ENCODE data around the gene C16orf90.
"Not testable (repeated sequence)": the region's sequence is repeated elsewhere in the genome, so short reads cannot be mapped to it uniquely, and the experiment has no call there.

Gene C16orf90

DNA sequence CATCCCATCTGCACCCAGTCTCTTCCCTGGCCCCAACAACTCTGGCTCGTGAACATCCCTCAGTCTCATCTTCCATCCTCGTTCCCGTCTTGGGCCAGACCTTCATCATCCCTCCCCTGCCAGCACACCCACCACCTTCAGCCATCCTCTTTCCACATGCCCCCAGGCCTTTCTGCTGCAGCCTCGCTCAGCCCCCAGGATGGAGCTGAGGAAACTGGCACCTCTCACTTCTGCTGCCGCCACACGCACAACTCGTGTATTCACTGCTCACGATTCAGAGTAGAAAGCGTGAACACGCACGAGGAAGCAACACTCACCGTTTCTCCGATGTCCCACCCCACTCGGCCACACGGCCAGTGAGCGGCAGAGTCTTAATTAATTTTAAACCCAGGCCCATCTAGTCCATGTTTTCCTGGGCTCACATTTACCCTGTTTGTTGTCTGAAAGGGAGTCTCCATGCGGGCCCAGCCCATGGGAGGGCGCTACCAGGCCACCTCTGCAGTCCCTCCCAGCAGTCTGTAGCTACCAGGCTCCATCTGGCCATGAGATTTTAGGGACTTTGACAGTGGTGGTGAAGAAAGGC lies 12.5 kb downstream of the C16orf90 start:
- DNase-seq (ENCODE audit: low spot score) = no peak

DNA sequence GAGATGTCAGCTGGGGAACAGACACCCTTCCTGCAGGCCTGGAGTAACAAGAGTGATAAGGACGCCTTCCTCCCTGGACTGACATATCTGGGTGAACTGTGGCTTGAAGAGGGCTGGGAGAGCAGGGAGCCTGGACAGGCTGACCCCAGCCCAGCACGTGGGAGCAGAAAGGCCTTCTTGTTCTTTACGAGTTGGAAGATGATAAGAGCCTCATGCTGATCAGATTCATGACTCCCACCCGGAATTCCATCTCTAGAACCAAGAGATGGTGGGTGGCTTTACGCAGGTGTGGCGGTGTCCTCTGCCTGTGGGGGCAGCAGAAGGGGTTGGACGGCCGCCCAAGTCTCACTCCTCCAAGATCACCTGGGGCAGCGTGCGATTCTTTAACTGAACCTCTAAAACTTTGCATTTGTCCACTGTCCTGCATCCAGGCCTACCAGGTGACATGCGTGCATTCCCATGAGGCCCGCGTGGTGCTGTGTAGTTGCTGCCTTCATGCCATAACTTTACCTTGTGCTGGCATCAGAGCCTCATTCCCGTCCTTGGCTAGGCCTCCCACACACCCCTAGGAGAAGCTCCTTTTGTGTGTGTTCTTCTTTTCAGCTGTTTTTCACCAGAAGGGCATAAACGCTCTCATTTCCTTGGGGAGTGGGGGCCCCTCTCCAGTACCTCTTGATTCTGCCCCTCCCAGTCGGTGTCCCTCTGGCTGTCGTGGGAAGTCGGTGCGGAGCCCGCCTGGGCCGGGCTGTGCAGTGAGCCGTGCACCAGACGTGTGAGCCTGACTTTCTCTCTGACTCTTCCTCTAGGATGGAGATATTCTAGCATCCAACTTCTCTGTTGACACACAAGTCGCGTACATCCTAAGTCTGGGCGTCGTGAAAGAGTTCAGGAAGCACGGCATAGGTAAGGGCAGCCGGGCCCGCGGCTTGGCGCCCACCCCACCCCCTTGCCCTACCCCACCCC lies 13.3 kb downstream of the C16orf90 start:
- DNase-seq (ENCODE audit: low spot score) = no peak

DNA sequence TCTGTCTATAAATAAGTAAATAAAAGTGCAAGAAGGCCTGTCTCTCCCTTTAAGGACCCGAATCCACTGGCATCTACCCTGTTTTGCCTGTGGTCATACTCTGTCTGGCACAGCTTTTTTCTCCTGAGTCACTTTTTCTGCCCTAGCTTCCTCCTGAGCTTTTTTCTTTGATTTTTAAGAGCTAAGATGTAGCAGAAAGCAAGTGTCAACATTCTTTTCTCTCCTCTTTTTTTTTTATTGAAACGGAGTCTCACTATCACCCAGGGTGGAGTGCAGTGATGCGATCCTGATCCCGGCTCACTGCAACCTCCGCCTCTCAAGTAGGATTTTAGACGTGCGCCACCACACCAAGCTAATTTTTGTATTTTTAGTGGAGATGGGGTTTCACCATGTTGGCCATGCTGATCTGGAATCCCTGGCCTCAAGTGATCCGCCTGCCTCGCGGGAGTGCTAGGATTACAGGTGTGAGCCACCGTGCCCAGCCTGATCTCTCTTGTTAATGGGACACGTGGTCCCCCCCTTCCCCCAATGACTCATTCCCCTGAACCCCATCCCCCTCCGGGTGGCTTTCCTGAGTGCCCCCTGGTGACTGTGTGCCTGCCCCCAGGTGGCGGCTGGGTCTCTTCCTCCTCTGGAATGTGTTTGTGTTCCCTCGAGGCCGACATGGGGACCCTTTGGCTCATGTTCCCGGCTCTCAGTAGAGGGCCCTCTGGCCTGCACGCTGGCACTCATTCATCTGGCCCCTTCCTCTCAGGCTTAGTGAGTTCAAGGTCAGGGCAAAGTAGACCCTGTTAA lies 14.2 kb downstream of the C16orf90 start:
- no peak for DNase-seq (ENCODE audit: low spot score)

DNA sequence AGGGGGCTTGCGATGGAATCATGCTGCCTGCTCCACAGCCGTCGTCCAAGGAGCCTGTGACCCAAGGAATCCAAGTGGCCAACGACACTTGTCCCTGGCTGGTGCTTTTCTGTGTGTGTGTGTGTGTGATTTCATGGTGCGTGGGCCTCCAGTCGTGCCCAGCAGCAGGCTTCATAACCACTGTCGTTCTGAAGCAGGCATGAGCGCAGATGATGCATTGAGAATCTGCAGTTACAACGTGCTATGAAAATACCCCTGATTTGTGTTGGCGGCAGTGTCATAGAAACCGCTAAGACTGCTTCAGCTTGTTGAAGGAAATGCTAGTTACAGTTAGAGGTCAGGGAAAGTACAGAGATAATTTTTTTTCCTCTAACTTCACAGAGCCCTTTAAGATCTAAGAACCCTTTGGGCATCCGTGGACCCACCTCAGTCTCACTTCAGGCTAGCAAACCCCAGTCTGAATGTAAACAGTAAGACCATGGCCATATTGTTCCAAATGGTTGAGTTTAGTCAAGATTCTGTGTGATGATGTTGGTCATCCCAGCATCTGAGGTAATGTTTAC lies 15.6 kb downstream of the C16orf90 start:
- DNase-seq (ENCODE audit: low spot score) = no peak

DNA sequence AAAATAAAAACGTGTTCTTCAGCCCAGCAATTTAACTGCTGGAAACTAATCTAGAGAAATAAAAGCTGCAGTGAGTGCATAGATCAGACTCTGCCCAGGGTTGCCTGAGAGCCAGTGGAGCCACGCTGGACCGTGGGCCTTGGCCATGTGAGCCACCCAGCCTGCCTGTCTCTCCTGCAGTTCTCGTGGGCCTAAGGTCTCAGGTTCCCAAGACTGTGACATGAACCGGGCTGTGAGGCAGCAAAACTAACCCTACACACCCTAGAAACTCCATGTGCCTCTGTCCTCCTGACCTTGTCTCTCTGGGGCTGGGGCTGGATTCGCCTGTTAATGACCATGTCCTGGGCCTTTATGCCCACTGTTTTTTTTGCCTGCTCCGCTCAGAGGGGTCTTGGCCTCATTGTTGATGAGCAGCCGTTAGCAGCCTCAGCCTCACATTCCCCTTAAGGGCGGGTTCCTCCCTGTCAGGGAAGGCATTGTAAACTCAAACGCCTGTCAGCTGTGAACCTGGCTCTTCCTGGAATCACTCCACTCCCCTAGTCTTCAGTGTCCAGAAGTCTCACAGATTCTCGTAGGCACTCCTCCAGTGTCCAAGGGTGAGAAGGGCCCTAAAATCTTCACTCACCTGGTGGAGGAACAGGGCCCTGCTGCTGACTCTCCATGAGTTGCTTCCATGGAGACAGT lies 16.9 kb downstream of the C16orf90 start:
- no peak for DNase-seq (ENCODE audit: low spot score)

DNA sequence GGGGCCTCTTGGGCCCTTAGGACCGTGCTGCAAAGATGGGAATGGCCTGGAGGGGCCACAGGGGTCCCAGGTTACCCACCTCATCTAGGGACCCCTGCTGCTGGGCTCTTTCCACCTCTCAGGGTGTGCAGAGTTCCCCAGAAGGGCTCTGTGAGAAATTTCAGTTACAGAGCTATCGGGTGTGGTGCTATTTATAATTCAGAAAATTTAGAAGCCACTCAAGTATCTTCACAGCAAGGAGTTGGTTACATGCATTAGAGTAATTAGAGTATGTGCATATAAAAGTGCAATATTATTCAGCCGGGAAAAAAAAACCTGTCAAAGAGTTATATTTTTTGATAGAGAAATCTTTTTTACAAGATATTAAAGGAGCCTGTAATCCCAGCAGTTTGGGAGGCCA lies 18.9 kb downstream of the C16orf90 start:
- no peak for DNase-seq (ENCODE audit: low spot score)

DNA sequence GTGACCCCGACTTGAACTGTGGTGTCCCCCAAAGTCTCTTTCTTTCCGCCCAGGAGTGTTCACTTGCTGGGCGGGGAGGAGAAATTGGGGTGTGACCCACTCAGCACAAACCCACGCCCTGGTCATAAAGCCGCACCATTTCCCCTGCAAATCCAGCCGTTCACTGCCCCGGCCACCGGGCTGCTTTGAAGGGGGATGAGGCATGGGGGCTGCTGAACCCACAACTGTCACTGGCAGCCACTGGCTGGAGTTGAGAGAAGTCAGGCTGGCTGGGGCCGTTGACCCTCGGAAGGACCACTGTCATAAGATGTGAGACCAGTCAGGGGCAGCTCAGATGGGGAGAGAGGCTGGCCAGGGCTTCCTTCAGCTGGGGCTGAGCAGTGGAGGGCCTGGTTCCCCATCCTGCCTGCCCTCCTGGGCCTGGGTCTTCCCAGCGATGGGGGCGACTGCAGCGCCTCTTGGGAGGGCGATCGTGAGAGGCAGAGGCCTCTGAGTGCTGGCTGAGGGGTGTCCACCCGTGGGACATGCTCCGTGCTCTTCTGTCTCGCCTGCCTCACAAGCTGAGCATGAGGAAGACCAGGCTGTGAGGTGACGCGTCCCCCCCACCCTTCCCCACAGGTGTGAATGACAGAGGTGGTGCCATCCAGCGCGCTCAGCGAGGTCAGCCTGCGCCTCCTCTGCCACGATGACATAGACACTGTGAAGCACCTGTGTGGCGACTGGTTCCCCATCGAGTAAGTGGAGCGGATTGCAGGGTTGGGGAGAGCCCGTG lies 19.5 kb downstream of the C16orf90 start:
- DNase-seq (ENCODE audit: low spot score) = no peak

DNA sequence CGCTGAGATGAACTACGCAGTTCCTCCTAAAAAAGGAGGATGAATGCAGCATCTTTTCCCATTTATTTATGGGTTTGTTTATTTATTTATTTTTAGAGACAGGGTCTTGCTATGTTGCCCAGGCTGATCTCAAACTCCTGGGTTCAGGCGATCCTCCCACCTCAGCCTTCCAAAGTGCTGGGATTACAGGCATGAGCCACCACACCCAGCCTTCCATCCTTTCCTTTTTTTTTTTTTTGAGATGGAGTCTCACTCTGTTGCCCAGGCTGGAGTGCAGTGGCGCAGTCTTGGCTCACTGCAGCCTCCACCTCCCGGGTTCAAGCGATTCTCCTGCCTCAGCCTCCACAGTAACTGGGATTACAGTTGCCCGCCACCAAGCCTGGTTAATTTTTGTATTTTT lies 20.4 kb downstream of the C16orf90 start:
- DNase-seq (ENCODE audit: low spot score) = not testable (repeated sequence)

DNA sequence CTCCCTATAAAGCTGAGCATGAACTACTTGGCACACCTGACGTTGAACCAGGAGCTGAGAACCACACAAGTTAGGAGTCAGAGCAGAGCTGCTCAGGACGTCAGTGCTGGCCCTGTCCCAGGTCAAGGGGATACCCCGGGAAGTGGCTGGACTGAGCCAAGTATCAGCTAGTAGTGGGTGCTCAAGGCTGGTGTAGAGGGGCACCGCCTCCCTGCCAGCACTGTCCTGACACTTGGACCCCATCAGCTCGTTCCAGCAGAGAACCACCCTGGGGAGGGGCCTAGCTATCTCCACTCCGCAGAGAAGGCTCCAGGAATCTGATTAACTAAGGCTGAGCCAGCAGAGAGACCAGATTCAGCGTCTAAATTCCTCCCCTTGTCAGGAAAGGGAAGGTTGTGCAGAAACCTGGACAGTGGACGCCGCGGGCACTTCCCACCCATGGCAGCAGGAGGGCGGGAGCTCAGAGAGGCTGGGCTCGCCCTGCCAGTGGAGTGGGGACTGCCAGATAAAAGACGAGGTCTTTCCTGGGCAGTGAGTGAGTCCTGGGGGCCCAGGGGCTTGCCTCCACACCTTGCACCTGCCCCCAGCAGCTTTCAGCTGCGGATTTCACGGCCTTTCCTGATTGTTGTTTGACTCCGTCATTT lies 21.0 kb downstream of the C16orf90 start:
- no peak for DNase-seq (ENCODE audit: low spot score)

DNA sequence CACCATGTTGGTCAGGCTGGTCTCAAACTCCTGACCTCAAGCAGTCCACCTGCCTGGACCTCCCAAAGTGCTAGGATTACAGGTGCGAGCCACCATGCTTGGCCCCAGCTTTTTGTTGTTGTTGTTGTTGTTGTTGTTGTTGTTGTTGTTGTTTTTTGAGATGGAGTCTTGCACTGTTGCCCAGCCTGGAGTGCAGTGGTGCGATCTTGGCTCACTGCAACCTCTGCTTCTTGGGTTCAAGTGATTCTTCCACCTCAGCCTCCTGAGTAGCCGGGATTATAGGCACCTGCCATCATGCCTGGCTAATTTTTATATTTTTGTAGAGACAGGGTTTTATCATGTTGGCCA lies 21.7 kb downstream of the C16orf90 start:
- not testable (repeated sequence) for DNase-seq (ENCODE audit: low spot score)

DNA sequence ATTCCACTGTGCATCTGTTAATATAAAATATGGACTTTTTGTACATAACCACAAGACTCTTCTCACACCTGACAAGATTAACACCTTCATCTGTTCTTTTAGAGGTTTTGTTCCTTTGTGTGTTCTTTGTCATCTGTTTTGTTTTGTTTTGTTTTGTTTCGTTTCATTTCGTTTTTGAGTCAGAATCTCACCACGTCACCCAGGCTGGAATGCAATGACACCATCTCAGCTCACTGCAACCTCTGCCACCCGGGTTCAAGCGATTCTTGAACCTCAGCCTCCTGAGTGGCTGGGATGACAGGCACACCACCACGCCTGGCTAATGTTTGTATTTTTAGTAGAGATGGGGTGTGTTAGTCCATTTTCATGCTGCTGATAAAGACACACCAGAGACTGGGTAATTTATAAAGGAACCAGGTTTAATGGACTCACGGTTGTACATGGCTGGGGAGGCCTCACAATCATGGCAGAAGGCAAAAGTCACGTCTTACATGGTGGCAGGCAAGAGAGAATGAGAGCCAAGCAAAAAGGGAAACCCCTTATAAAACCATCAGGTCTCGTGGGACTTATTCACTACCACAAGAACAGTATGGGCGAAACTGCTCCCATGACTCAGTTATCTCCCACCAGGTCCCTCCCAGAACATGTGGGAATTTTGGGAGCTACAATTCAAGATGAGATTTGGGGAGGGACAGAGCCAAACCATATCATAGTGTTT lies 22.3 kb downstream of the C16orf90 start:
- no peak for DNase-seq (ENCODE audit: low spot score)

DNA sequence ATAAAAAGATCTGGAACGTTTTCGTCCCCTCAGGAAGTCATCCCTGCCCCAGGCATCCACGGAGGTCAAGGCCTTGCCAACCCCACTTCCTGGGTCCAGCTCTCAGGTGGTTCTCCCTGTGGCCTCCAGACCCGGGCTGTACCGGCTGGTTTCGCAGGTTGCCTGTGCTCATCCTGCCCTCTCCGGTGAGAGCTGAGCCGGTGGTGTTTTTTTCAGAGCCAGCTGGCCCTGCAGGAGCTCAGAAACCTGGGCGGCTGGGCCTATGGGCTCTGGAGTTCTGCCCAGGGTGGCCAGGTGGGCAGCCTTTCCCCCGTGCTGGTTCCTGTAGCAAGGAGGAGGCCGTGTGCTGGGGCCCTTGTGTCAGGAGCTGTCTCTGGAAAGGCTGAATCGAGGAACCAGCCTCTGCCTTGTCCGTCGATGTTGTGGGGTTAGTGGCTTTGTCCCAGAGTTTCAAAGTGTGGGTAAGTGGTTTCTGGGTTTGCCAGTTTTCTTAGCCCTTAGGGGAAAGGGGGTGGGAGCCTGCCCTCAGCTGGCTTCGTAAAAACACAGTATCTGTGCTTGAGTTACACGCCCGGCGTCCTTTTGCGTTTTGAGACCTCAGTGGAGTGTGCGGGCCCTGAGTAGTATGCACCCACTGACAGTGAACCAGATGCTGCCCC lies 23.6 kb downstream of the C16orf90 start:
- DNase-seq (ENCODE audit: low spot score) = no peak

DNA sequence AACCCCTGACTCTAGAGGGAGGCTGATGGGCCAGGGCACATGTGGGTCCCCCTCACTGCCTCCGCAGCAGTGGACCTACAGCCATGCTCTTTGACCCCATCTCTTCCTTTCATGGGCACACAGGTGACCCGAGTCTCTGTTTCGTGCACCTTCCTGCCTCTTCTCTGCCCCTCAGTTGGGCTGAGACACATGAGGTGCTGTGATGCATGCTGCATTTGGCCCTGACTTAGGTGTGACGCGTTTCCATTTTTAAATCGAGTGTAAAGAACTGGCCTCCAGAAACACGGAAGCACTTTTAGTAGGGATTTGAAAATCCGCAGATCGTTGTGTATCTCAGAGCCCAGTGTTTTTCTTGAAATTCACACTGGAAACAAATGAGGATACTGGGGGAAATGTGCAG lies 24.6 kb downstream of the C16orf90 start:
- DNase-seq (ENCODE audit: low spot score) = no peak

DNA sequence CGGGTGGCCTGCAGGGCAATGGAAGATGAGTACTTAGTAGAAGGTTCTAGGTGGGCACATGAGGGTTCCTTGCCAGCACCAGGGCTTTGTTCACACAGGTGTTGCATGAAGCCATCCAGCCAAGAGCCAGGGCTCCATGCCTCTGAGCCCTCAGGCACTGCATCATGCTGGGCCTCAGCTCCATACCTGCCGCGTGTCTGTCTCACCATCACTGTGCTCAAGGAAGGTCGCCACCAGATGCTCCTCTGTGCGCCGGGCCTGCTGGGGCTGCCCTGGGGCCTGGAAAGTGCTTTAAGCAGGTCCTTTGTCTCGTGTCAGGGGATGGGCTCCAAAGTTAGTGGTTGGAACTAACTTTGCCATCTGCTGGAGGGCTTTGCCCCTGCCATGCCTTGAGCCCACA lies 25.6 kb downstream of the C16orf90 start:
- no peak for DNase-seq (ENCODE audit: low spot score)

DNA sequence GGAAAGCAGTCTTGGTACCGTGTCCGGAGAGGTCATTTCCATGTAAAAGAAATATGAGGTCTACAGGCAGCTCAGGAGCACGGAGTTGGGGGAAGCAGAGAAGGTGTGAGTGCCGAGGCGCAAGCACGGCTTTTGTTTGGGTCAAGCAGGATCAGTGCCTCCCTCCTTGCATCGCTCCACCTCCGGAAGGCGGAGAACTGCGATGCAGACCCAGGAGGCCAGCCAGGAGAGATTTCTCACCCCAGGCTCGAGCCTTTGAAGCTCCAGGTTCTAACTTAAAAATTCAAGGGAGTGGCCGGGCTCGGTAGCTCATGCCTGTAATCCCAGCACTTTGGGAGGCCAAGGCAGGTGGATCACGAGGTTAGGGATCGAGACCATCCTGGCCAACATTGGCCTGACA lies 26.8 kb downstream of the C16orf90 start:
- no peak for DNase-seq (ENCODE audit: low spot score)

DNA sequence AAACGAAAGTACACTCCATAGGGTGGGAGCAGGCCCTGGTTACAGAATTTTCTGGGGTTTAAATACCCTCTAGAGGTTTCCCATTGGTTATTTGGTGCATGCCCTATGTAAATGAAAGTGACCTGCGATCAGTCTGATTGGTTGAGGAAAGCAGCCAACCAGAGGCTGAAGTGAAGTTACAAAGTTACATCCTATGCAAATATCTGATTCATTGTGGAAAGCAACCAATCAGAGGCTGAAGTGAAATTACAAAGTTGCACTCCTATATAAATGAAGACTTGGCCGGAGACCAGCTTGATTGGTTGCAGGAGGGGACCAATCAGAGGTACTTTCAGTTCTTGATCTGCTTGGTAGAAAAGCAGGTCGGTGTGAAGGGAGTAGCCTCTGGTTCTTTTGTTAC lies 27.4 kb downstream of the C16orf90 start:
- DNase-seq (ENCODE audit: low spot score) = peak; percentile 79

DNA sequence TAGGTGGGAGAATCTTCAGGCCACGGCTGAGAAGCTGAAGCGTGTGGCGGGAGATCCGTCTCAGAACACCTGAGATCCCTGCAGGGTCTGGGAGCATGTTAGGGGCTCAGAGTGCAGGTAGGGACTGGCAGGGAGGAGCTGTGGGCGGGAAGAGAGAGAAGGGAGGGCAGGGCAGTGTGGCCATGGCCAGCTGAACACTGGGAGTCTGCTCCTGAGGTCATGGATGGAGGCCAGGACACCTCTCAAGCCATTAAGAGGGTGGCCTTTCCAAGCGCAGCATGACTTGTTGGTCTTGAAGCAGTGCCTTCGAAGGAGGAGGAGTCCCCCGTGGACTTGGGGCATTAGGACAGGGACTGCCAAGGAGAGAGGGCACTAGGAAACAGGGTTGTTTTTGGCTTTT lies 28.1 kb downstream of the C16orf90 start:
- DNase-seq (ENCODE audit: low spot score) = no peak

DNA sequence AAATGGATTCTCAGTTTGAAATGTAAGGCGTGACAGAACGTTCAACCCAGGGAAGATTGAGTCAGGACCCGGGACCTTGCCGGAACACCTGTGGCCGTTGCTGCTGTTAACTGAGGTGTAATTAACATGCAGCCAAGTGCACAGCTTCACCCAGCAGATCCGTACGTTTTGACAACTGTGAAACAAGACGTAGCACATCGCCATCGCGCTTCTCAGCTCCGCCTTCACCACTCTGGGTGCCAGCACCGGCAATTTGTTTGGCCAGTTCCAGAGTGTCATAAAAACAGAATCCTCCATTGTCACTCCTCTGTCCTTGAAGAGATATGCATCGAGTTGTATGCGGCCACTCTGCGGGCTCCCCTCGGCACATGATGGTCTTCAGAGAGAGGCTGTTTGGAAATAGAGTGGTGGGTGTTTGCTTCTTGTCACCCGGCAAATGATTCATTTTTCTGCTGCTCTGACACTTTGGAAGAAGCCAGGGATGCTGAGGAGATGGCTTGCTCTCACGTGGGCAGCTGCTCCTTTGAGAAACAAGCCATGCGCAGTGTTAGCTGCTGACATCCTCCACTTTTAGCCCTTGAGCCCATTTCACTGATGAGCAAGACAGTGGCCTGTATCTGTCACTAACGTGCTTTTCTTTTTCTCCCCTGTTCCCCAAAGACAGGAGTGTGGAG lies 29.2 kb downstream of the C16orf90 start:
- no peak for DNase-seq (ENCODE audit: low spot score)

DNA sequence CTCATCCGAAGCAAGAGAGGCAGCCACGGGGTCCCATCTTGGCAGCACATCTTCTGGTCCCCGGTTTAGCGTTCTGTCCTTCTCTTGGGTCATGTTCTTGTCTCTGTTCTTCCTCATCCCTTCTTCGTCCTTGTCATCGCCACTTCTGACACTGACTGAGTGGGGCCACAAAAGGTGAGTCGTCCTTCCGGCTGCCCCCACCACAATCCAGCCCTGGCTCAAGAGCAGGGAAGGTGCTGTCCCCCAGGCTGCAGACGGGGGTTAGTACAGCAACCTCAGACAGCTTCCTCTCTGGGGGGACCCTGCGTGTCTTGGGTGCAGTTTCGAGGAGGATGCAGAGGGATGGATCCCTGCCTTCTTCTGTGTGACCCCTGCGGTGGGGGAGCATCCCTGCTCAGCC lies 30.0 kb downstream of the C16orf90 start:
- DNase-seq (ENCODE audit: low spot score) = no peak

Measured in NAMALWA (cell line).